GM19455 (cell line): ENCODE data around the gene ZNF322.
A peak's percentile ranks its signal among the peaks of the same experiment; 100 is the strongest.
"Not testable (repeated sequence)": the region's sequence is repeated elsewhere in the genome, so short reads cannot be mapped to it uniquely, and the experiment has no call there.

Experiments used
- ATAC-seq: cut with Tn5 transposase; IDR thresholded peaks from one replicate; pipeline ENCODE4 v1.9.1; 2021; ENCODE audit not compliant: unreplicated experiment

The ZNF322 gene, protein sequence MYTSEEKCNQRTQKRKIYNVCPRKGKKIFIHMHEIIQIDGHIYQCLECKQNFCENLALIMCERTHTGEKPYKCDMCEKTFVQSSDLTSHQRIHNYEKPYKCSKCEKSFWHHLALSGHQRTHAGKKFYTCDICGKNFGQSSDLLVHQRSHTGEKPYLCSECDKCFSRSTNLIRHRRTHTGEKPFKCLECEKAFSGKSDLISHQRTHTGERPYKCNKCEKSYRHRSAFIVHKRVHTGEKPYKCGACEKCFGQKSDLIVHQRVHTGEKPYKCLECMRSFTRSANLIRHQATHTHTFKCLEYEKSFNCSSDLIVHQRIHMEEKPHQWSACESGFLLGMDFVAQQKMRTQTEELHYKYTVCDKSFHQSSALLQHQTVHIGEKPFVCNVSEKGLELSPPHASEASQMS

DNA sequence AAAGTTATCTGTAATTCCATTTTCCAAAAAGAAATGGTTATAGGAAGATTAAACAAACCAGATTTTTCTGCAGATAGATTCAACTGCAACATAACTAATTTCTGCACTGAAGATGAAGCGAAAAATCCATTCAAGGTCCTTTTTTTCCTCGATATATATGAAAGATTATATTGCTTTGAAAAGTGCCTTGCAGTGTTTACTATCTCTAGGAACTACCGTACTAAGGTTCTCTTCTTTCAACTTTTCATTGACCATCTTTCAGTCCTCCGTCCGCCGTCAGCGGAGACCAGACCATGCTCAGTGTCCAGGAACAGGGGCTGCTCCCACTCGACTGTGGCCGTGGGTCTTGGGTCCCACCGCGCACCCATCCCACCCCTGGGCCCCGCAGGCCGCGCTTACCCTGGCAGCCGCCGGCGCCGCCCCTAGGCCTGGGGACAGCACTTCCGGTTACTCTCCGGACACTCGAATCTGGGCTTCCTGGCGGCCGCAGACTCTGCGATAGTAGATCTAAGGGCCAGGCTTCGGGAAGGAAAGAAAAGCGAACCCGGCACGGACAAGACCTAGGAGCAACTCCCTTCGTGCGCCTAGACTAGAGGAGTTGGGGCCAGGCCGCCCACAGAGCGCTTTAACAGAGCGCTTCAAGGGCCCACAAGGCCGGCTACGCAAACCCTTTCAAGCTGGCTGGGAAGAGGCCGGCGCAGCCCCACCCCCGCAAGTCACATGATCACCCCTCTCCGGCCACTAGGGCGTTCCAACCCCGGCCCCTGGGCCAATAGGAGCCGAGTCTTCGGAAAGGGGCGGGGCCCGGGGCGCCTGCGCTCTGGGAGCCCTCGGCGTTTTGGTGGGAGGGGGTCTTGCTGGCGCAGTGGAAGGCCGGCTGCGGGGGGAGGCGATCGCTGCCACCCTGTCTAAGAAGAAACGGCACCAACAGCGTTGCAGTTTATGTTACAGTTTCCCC is at the start of gene ZNF322:
Gene ZNF322 (minus strand): TSS at position 705 of the 958 bp plus-strand sequence. CDS start 21,193 bp downstream, outside the sequence.
- ATAC-seq = peak; percentile 99

DNA sequence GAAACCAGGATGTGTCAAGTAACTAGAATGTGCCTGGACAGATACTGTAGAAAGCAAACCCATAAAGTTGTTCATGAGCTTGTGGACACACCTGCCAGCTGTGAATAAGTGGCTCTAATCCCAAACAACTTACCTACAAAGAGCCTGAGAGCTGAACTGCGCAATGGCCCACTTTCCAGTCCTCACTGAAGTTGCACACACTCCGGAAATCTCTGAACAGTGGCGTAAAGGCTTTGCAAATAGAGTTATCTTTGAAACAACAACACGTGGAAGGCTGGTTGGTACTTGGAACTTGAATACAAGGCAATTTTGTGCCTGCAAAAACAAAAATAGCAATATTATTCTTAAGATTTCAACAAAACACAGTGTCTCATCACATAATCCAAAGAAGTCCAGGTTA is 46.2 kb upstream of the ZNF322 start:
- not testable (repeated sequence) for ATAC-seq

- not testable (repeated sequence) for ATAC-seq
Measured at GRCh38 chr6:26705352-26705751, 45.8 kb upstream of the ZNF322 start.

- ATAC-seq = not testable (repeated sequence)
Measured at GRCh38 chr6:26701023-26701747, 41.6 kb upstream of the ZNF322 start.

GRCh38 chr6:26697496-26697895 is 38.0 kb upstream of the ZNF322 start:
- ATAC-seq = not testable (repeated sequence)

DNA sequence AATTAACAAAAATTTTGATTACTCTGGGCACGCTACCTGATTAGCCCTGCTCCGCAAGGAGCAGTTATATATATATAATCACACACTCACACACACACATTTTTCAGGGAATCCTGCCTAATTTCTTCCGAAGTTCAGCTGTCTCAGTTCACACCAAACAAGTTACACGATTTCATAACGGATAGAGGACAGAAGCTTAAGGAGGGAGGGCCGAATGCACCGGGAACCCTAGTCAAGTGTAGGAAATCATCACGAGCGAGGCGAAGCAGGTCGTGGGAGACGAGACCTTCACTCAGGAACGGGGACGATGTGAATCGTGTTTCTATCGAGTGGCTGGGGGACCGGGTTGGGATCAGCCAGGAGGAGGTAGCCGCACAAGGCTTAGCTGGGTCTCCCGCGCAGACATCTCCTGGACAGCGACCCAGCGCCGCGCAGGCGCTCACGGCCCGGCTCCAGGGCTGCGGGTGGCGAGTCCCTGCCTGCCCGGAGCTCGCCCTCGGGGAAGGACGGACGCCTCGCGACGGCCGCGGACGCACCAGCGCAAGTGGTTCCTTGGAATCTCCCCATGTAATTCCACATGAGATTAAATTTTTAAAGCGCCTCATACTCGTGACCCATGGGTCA is 29.9 kb upstream of the ZNF322 start:
- not testable (repeated sequence) for ATAC-seq

DNA sequence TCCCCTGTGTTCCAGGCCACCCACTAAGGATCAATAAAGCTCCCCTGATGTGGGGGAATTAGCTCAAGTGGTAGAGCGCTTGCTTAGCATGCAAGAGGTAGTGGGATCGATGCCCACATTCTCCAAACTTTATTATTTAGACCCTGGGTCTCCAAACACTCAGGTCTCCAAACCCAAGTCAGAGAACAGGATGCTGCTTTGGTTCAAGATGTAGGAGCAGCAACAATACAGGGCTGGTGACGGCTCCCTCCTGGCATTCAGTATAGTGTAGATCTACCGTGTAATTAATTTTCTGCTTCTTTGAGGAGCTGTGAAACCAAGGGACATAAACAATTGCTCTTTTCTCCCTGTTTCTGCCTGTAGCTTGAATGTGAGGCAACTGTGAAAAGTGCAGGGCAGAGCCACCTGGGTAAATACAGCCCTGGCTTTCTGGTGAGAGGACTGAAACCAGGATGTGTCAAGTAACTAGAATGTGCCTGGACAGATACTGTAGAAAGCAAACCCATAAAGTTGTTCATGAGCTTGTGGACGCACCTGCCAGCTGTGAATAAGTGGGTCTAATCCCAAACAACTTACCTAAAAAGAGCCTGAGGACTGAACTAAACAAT is 23.0 kb upstream of the ZNF322 start:
- ATAC-seq = not testable (repeated sequence)

GRCh38 chr6:26673287-26673686 is 13.7 kb upstream of the ZNF322 start:
- not testable (repeated sequence) for ATAC-seq

DNA sequence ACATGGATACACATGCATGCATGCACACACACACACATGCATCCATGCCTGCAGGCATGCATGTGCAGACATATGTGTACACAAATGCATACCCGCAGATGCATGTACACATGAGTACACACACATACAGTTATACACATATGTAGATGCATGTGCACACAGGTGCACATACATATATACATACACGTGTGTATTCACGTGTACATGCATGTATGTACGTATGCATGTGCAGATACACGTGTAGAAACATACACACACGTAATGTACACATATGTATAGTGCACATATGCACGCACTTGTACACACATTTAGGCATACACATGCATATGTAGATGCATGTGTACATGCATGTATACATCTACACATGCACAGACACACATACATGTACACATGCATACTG is 11.0 kb upstream of the ZNF322 start:
- not testable (repeated sequence) for ATAC-seq

GRCh38 chr6:26670003-26670402 is 10.5 kb upstream of the ZNF322 start:
- not testable (repeated sequence) for ATAC-seq

DNA sequence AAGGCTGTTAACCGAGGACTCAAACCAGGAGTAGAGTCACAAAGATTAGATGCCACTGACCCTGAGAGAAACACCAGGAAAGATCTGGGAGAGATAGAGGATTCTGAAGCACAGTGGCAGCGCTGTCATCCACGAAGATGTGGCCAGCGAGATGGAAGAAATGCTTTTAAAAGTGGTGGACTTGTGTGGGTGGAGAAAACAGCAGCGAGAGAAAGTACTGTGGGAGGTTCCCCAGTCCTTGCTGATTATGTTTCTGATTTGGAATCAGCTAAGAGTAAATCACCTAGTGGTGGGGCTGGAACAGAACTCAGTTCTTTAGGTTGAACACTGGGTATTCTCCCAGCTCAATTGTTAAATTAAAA is 435 bp upstream of the ZNF322 start:
- peak; percentile 29 for ATAC-seq

DNA sequence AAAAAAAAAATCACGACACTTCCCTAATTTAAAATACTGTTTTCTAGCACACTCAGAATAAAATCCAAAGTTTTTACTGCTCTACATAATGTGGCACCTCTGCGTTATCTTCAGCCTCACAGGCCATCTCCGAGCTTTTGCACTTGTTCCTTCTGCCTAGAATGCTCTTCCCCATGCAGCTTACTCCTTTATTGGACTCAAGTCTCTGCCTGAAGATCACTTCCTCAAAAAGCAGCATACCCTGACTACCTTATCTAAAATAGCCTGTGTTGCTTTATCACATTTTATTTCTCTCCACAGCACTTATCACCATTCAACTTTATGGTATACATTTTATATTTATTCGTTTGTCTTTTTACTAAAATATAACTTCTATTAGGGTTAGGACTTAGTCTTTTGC is 2.3 kb downstream of the ZNF322 start:
- ATAC-seq = no peak

GRCh38 chr6:26653007-26653406 is 6.5 kb downstream of the ZNF322 start:
- no peak for ATAC-seq

DNA sequence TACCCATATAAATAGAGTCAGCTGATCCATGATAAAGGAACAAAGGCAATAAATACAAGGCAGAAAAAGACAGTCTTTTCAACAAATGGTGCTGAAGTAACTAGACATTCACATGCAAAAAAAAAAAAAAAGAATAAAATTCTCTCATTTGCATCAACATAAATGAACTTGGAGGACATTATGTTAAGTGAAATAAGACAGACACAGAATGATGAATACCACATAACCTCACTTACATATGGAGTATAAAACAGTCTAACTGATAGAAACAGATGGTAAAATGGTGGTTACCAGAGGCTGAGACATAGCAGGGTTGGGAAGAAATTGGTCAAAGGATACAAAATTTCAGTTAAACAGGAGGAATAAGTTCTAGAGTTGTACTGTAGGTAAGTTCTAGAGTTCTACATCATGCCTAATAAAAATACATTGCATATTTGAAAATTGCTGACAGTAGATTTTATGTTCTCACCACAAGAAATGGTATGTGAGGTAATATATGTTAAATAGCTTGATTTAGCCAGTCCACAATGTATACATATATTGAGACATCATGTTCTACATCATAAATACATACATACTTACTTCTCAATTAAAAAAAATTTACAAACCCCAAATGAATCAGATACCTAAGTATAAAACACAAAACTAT is 8.3 kb downstream of the ZNF322 start:
- ATAC-seq = no peak

- ATAC-seq = no peak
Measured at GRCh38 chr6:26646074-26646473, 13.5 kb downstream of the ZNF322 start.

DNA sequence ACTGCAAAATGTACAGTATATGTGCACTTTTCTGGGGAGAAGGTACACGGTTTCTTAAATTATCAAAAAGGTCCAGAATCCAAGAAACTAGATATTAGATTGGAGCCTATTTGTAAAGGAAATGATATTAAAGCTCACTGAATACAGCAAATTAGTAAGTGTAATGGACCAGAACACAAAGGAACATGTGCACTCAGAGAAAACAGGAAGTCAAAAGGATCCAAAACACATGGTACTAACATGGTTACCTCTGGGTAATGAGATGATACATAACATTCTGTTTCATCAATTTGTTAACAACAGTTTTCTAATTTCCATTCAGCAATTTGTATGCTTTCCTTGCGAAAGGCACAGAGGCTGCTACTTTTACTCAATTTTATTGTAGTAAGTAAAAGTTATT is 18.7 kb downstream of the ZNF322 start:
- no peak for ATAC-seq

DNA sequence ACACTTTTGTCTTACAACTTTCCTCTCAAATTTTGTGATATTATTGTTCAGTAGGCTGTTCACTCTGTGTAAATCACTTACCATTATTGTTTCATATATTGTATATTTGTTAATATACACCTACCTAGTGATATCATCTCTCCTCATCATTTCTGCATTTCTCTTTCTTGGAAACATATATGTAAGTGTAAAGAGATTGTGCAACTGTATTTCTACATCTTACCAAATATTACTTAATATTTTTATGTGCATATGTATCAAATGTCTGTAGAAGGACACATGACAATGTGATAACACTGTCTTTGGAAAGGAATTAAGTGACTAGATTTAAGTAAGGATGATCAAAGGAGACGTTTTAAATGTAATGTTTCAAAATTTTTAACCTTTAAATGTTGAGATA is 30.2 kb downstream of the ZNF322 start:
- ATAC-seq = no peak

DNA sequence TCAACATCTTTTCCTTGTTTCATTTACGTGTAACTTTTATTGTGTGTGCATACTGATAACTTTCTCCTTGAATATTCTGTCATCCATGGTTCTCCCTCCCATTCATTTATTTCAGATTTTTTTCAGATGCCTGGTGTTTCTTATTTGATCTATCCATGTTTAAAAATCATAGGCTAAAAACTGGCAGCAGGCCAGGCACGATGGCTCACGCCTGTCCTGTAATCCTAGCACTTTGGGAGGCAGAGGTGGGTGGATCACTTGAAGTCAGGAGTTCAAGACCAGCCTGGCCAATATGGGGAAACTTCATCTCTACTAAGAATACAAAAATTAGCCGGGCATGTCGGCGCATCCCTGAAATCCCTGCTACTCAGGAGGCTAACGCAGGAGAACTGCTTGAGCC is 31.7 kb downstream of the ZNF322 start:
- ATAC-seq = no peak

DNA sequence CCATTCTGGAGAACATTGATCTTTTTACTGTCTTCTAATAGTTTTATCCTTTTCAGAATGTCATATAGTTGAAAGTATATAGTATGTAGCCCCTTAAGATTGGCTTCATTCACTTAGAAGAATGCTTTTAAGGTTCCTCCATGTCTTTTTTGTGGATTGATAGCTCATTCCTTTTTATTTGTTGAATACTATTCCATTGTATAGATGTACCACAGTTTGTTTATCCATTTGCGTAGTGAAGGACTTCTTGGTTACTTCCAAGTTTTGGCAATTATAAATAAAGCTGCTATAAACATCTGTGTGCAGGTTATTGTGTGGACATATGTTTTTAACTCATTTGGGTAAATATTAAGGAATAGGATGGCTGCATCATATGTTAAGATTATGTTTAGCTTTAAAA is 35.0 kb downstream of the ZNF322 start:
- no peak for ATAC-seq
